Common myeloid progenitor, CD34-positive (primary cell): ENCODE results near the gene SLC25A39.

ENCODE experiments used
- CTCF ChIA-PET: fragments of 350-600 bp; sonication (Branson Sonifier 250); formaldehyde crosslinking; loops from one replicate; lab custom pipeline; 2021; ENCODE audit warnings: antibody characterized with exemption; lab: Charles Lee
- POLR2A ChIA-PET: fragments of 350-600 bp; sonication (Branson Sonifier 250); formaldehyde crosslinking; loops from one replicate; lab custom pipeline; 2021; ENCODE audit warnings: antibody characterized with exemption; lab: Charles Lee
- DNase-seq, 3 donors: peaks; one replicate each; pipeline versions ENCODE4 v3.0.0 to v3.0.0-alpha.2; 2013
- H3K27ac ChIP-seq, 2 experiments: 1 replicate in 1 of 2; 2 replicates in 1 of 2; pipeline ENCODE4 v1.7.0; 2013; ENCODE audit warnings: inconsistent platforms in 2 of 2, low read length in 2 of 2, mild to moderate bottlenecking in 2 of 2, low read depth in 1 of 2, moderate library complexity in 1 of 2; ENCODE audit not compliant: severe bottlenecking in 2 of 2, insufficient read depth in 1 of 2, poor library complexity in 1 of 2
- H3K27me3 ChIP-seq, 5 experiments: replicated peaks in 2 of 5; 1 replicate in 3 of 5; 2 replicates in 2 of 5; pipeline versions ENCODE4 v1.6.1 to v1.7.0; 2013; ENCODE audit warnings: low read length in 4 of 5, mild to moderate bottlenecking in 2 of 5, moderate library complexity in 2 of 5, inconsistent platforms in 1 of 5; ENCODE audit not compliant: insufficient read depth in 5 of 5, control insufficient read depth in 4 of 5
- H3K36me3 ChIP-seq, 4 experiments: 1 replicate in 2 of 4; 2 replicates in 2 of 4; pipeline versions ENCODE4 v1.6.1 to v1.7.0; 2013; ENCODE audit warnings: low read length in 3 of 4, control low read depth in 1 of 4, mild to moderate bottlenecking in 1 of 4; ENCODE audit not compliant: control insufficient read depth in 4 of 4, insufficient read depth in 4 of 4
- H3K4me1 ChIP-seq, 4 experiments: 1 replicate in 3 of 4; 2 replicates in 1 of 4; pipeline versions ENCODE4 v1.6.1 to v1.7.1; 2013; ENCODE audit warnings: low read length in 3 of 4, mild to moderate bottlenecking in 3 of 4, control low read depth in 1 of 4, inconsistent platforms in 1 of 4, moderate library complexity in 1 of 4; ENCODE audit not compliant: control insufficient read depth in 4 of 4, insufficient read depth in 4 of 4; ENCODE audit errors: control extremely low read depth in 1 of 4
- H3K4me3 ChIP-seq, 7 experiments: 1 replicate in 4 of 7; 2 replicates in 3 of 7; pipeline versions ENCODE4 v1.5.1 to v1.7.0; 2013; ENCODE audit warnings: mild to moderate bottlenecking in 7 of 7, low read length in 6 of 7, moderate library complexity in 6 of 7, inconsistent platforms in 2 of 7, low read depth in 2 of 7, control low read depth in 1 of 7; ENCODE audit not compliant: insufficient read depth in 4 of 7, control insufficient read depth in 1 of 7; ENCODE audit errors: extremely low read depth in 1 of 7
- H3K9me3 ChIP-seq, 5 experiments: 1 replicate in 4 of 5; 2 replicates in 1 of 5; pipeline versions ENCODE4 v1.6.1 to v1.7.1; 2013; ENCODE audit warnings: low read length in 4 of 5, mild to moderate bottlenecking in 2 of 5, inconsistent platforms in 1 of 5, low read depth in 1 of 5, moderate library complexity in 1 of 5; ENCODE audit not compliant: control insufficient read depth in 4 of 5, insufficient read depth in 2 of 5; ENCODE audit errors: control extremely low read depth in 1 of 5
- WGBS: methylation state at CpG from one replicate; pipeline ENCODE4 v1.1.5; 2013; ENCODE audit not compliant: insufficient coverage; 5-methylcytosine and 5-hydroxymethylcytosine counted together

SLC25A39 gene

DNA sequence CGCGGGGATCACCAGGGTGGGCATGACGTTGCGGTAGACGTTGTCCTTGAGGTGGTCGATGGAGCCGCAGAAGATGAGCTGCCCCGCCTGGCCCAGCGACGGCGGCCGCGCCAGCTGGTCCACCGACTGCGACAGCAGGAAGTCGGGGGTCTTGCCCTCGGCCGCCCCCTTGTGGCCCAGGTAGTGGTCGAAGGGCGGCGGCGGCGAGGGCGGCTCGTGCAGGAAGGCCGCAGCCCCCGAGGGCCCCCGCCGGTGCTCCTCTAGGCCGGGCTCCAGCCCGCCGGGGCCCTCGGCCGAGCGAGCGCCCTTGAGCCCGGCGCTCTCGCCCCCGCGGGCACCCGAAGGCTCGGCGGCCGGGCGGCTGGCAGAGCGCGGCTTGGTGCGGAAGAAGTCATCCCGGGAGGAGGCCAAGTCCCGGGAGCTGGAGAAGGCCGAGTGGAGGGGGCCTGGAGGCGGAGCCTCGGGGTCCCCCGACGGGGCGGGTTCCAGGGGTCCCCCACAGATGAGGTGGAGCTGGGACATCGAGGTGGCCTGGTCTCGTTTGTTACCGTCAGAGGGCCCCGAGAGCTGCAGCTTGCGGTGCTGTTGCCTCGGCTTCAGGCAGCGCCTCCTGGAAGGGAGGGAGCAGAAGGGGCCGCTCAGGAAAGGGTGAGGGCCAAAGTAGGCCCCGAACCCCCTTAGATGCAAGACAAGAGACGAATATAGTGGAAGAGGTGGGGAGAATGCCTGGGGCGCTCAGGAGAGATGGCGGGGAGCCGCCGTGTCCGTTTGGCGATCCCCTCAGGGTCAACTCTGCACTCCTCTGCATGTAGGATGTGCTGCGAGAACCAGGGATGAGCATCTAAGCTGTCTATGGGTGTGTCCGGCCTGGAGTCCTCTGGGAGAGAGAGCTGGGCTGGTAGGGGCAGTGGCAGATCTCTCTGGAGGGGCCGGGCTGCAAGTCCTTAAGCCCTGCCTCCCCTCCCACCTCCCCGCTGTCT is 30.2 kb upstream of the SLC25A39 start:
- Histone ChIP-seq H3K4me3 (peak overlapping the region in 3 of 7 experiments; percentile 13 to 63 (median 53)), H3K27me3 (peaks cover 0 to 4% (median 0%) of the 10 kb centered on the region in 5 experiments), H3K9me3 (no peaks in the 10 kb centered on the region), H3K36me3 (peaks cover 0 to 29% (median 21%) of the 10 kb centered on the region in 4 experiments), H3K4me1 (peaks cover 0 to 19% (median 7%) of the 10 kb centered on the region in 4 experiments), H3K27ac (no peak overlapping the region)
- WGBS: 55% methylated on average over 57 of the region's 77 CpGs
- POLR2A ChIA-PET: interaction anchor here (0.5 to 0.6 kb wide), 2 partner anchors 315 to 354 kb away, joined by 4 to 5 read pairs; no protein-coding TSS in a partner anchor
- CTCF ChIA-PET: interaction anchor here (0.6 to 10.1 kb wide), 13 partner anchors 9 to 167 kb away, joined by 3 to 84 read pairs (median 4); partner anchors contain the start of genes GRN and ITGA2B
- DNase-seq: peak; percentile 31 to 70 (median 64)

DNA sequence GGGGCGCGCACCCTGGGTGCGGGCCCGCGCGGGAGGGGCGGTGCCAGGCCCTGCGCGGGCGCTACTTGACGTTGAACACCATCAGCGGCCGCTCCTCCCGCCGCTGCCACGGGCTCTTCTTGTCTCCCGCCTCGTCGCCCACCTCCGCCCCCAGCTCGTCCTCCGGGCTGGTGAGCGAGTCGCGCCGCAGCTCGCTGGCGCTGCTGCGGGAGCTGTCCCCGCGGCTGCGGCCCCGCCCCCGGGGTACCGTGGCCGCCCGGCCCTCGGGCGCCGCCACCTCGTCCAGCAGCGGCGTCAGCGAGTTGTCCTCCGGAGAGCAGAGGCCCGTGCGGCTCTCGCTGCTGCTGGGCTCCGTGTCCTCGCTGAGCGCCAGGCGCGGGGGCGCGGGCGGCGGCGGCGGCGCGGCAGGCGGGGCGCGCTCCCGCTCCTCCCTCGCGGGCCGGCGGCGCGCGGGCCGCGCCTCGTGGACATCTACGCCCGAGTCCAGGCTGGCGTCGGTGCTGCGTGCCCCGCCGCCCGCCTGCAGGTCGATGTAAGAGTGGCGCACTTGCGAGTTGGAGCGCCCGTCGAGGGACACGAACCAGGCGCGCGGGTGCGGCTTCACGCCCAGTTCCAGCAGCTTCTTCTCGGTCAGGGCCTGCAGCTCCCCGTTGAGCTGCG is 29.2 kb upstream of the SLC25A39 start:
- H3K36me3 ChIP-seq: peaks cover 0 to 33% (median 24%) of the 10 kb centered on the region in 4 experiments
- WGBS: 16% methylated on average over 50 of the region's 98 CpGs
- no peak overlapping the region for H3K27ac ChIP-seq
- peaks cover 0 to 19% (median 7%) of the 10 kb centered on the region in 4 experiments for H3K4me1 ChIP-seq
- POLR2A ChIA-PET: interaction anchor here (0.5 kb wide), 1 partner anchor 317 kb away, joined by 4 read pairs; no protein-coding TSS in a partner anchor
- H3K9me3 ChIP-seq: no peaks in the 10 kb centered on the region
- H3K27me3 ChIP-seq: peaks cover 0 to 4% (median 0%) of the 10 kb centered on the region in 5 experiments
- H3K4me3 ChIP-seq: peak overlapping the region in 5 of 7 experiments; percentile 1 to 69 (median 57)
- DNase-seq: peak in 2 of 3 donors; percentile 48 to 63
- CTCF ChIA-PET: interaction anchor here (0.9 to 10.1 kb wide), 12 partner anchors 8 to 168 kb away, joined by 3 to 84 read pairs (median 4); partner anchors contain the start of genes GRN and ITGA2B

DNA sequence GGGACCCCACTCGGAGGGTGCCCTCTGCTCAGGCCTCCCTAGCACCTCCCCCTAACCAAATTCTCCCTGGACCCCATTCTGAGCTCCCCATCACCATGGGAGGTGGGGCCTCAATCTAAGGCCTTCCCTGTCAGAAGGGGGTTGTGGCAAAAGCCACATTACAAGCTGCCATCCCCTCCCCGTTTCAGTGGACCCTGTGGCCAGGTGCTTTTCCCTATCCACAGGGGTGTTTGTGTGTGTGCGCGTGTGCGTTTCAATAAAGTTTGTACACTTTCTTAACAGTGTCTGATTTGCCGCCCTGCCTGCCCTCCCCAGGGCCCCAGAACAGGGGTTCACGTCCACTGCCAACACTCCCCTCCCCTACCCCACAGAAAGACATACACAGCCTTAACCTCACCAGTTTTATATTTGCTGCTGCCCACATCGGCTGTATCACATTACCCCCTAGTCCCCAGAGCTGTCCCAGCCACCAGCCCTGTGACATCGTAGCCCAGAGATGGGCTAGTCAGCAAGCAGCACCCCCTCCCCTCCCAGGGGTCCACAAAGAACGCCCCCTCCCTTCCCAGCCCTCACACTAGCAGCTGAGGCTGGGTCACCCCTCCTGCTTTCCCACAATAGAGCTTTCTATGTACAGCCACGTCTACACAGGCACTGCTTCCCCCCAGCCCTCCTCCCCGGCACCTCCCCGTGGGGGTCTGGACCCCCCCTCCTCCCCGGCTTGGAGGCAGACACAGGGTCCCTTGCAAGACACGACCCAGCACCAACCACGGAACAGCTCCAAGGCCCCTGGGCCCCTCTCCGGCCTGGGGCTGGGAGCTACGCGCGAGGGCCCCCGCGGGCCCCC is 28.4 kb upstream of the SLC25A39 start:
- no peaks in the 10 kb centered on the region for H3K9me3 ChIP-seq
- H3K4me3 ChIP-seq: peak overlapping the region in 4 of 7 experiments; percentile 36 to 69 (median 62)
- POLR2A ChIA-PET: no interaction called here
- peaks cover 3 to 24% (median 13%) of the 10 kb centered on the region in 4 experiments for H3K4me1 ChIP-seq
- DNase-seq: peak in 1 of 3 donors; percentile 30
- CTCF ChIA-PET: interaction anchor here (0.9 to 10.1 kb wide), 10 partner anchors 8 to 170 kb away, joined by 3 to 84 read pairs (median 4); no protein-coding TSS in a partner anchor
- WGBS: 41% methylated on average over 21 of the region's 22 CpGs
- H3K27me3 ChIP-seq: peaks cover 0 to 4% (median 0%) of the 10 kb centered on the region in 5 experiments
- H3K27ac ChIP-seq: no peak overlapping the region
- peaks cover 0 to 33% (median 22%) of the 10 kb centered on the region in 4 experiments for H3K36me3 ChIP-seq

DNA sequence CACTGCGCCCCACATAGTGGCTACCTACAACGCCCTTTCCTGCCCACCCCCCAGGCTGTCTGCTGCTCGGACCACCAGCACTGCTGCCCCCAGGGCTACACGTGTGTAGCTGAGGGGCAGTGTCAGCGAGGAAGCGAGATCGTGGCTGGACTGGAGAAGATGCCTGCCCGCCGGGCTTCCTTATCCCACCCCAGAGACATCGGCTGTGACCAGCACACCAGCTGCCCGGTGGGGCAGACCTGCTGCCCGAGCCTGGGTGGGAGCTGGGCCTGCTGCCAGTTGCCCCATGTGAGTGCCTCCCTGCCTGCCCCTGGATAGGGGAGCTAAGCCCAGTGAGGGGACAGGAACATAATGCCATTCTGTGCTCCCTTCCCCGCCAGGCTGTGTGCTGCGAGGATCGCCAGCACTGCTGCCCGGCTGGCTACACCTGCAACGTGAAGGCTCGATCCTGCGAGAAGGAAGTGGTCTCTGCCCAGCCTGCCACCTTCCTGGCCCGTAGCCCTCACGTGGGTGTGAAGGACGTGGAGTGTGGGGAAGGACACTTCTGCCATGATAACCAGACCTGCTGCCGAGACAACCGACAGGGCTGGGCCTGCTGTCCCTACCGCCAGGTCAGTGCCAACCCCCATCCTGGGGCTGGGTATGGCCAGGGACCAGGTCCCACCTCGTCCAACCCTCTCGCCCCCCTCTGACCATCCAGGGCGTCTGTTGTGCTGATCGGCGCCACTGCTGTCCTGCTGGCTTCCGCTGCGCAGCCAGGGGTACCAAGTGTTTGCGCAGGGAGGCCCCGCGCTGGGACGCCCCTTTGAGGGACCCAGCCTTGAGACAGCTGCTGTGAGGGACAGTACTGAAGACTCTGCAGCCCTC is 27.6 kb upstream of the SLC25A39 start:
- no peak overlapping the region for H3K4me3 ChIP-seq
- H3K4me1 ChIP-seq: peaks cover 5 to 27% (median 18%) of the 10 kb centered on the region in 4 experiments
- H3K9me3 ChIP-seq: no peaks in the 10 kb centered on the region
- ChIA-PET POLR2A (no interaction called here), CTCF (interaction anchor here (0.6 to 10.1 kb wide), 14 partner anchors 9 to 259 kb away, joined by 3 to 84 read pairs (median 4); no protein-coding TSS in a partner anchor)
- H3K27ac ChIP-seq: no peak overlapping the region
- DNase-seq: no peak
- 93% methylated on average over 36 of the region's 36 CpGs for WGBS
- H3K27me3 ChIP-seq: peaks cover 0 to 4% (median 0%) of the 10 kb centered on the region in 5 experiments
- H3K36me3 ChIP-seq: peaks cover 0 to 33% (median 22%) of the 10 kb centered on the region in 4 experiments

DNA sequence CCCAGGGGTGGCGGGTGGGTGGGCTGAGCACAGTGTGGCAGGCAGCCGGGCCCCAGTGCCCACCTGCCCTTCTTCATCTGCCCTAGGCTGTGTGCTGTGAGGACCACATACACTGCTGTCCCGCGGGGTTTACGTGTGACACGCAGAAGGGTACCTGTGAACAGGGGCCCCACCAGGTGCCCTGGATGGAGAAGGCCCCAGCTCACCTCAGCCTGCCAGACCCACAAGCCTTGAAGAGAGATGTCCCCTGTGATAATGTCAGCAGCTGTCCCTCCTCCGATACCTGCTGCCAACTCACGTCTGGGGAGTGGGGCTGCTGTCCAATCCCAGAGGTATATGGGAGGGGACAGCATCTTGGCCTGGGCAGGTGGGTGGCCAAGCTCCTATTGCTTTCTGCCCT is 26.8 kb upstream of the SLC25A39 start:
- H3K27me3 ChIP-seq: peaks cover 0 to 4% (median 0%) of the 10 kb centered on the region in 5 experiments
- H3K36me3 ChIP-seq: peaks cover 0 to 33% (median 22%) of the 10 kb centered on the region in 4 experiments
- H3K9me3 ChIP-seq: no peaks in the 10 kb centered on the region
- DNase-seq: no peak
- no peak overlapping the region for H3K27ac ChIP-seq
- 96% methylated on average over 7 of the region's 8 CpGs for WGBS
- peaks cover 5 to 27% (median 18%) of the 10 kb centered on the region in 4 experiments for H3K4me1 ChIP-seq
- POLR2A ChIA-PET: no interaction called here
- H3K4me3 ChIP-seq: no peak overlapping the region
- CTCF ChIA-PET: interaction anchor here (0.6 to 10.1 kb wide), 13 partner anchors 10 to 259 kb away, joined by 3 to 84 read pairs (median 5); no protein-coding TSS in a partner anchor
